Adrenal gland (tissue), 12 donors: ENCODE measurements around the gene SLC5A10. TPM values are rescaled to one million over a fixed set of nuclear protein-coding genes. Genes with fewer than 3 reads are reported as not detected.

Experiments
- DNase-seq, 7 donors: peaks; one replicate each; pipeline ENCODE4 v3.0.0-alpha.2; 2019 to 2020
- H3K27ac ChIP-seq, 5 donors: fragments of 200-600 bp; sonication (generic) in 4 of 5; 1 replicate in 3 of 5; 2 replicates in 2 of 5; pipeline versions ENCODE4 v1.5.1 to v1.8.0; 2016 to 2020; ENCODE audit warnings: mild to moderate bottlenecking in 1 of 5
- H3K27me3 ChIP-seq: fragments of 200-600 bp; 2 replicates; pipeline ENCODE4 v1.8.0; 2021
- H3K36me3 ChIP-seq, 2 donors: fragments of 200-600 bp; replicated peaks in 1 of 2; 1 replicate in 1 of 2; 2 replicates in 1 of 2; pipeline versions ENCODE4 v1.5.1 to v1.8.0; 2018 to 2022
- H3K4me1 ChIP-seq, 2 donors: fragments of 200-600 bp; replicated peaks in 1 of 2; 1 replicate in 1 of 2; 2 replicates in 1 of 2; pipeline versions ENCODE4 v1.5.1 to v1.8.0; 2018 to 2021
- H3K4me3 ChIP-seq, 4 donors: fragments of 200-600 bp; sonication (generic) in 3 of 4; one replicate each; pipeline ENCODE4 v1.5.1; 2016 to 2018
- H3K9me3 ChIP-seq, 3 donors: fragments of 200-600 bp; sonication (generic) in 1 of 3; replicated peaks in 1 of 3; 1 replicate in 2 of 3; 2 replicates in 1 of 3; pipeline versions ENCODE4 v1.5.1 to v1.8.0; 2016 to 2021
- CTCF ChIP-seq, 6 experiments: fragments of 450-650 bp in 4 of 6; fragments of 200-600 bp in 2 of 6; sonication (generic) in 1 of 6; IDR thresholded peaks; 1 replicate in 5 of 6; 2 replicates in 1 of 6; pipeline versions ENCODE4 v1.5.1 to v1.8.0; 2016 to 2021; ENCODE audit warnings: antibody characterized with exemption in 6 of 6, mild to moderate bottlenecking in 2 of 6, moderate library complexity in 1 of 6
- POLR2A ChIP-seq, 2 donors: fragments of 450-650 bp; IDR thresholded peaks; one replicate each; pipeline ENCODE4 v1.6.1; 2017; ENCODE audit warnings: antibody characterized with exemption in 2 of 2, mild to moderate bottlenecking in 2 of 2, moderate library complexity in 1 of 2
- whole genome bisulfite sequencing, 4 donors: extraction: QIAGEN DNeasy Blood & Tissue Kit in 2 of 4; methylation state at CpG; one replicate each; pipeline versions ENCODE4 v1.1.5 to v1.1.7; 2013 to 2017; 5-methylcytosine and 5-hydroxymethylcytosine counted together
- intact Hi-C, 2 donors: fragments of 100-400 bp; cut with DNase I; formaldehyde crosslinking; loops; one replicate each; pipeline versions ENCODE4 v1.14.1 to v1.15.0; 2022 to 2023
- polyA plus RNA-seq, 3 donors: library from polyadenylated mRNA; stranded (reverse); fragments of 200-250 nt in 2 of 3; fragments of 350-450 nt in 1 of 3; fragmentation: Illumina TruSeq in 1 of 3; extraction: RNeasy Lipid Tissue Mini Kit (QIAGEN cat#74804) in 1 of 3; gene quantifications; one replicate each; pipeline ENCODE4 v1.2.3, GENCODE V29; 2013 to 2014
- total RNA-seq, 9 donors: library from RNA; depleted of rRNA in 4 of 9; stranded (reverse); fragments of >200 nt in 4 of 9; fragments of 120-200 nt in 1 of 9; fragmentation: NEBNext Ultra II Directional in 1 of 9; extraction: Animal tissue kit (Norgen Biotek cat#: 25700) in 1 of 9; gene quantifications; one replicate each; pipeline versions ENCODE4 v1.1.0 to v1.2.4, GENCODE V29; 2013 to 2023
- donor health status: healthy with polysubstance abuse.
- donor health status: Bipolar disorder and iron deficiency.
- donor health status: DM: yes; HTN: yes; CAD: no.
- donor health status: DM: no; HTN: no; CAD: no.
- donor health status: DM: no; HTN: no; CAD: no.
- donor health status: DM: yes; HTN: yes; CAD: no.

Gene SLC5A10
- total and polyA plus RNA-seq, 12 donors: 0.16 to 0.94 (median 0.22) TPM; not detected in 8

- H3K4me1 ChIP-seq: no peaks in the 10 kb centered on the region
- no peak overlapping the region for H3K27ac ChIP-seq
- no peak for TF ChIP-seq POLR2A (IDR thresholded peaks at IDR 0.05)
- TF ChIP-seq CTCF (IDR thresholded peaks at IDR 0.05): no peak
- no peaks in the 10 kb centered on the region for H3K36me3 ChIP-seq
- intact Hi-C loops: no loop called here
- 17 to 56% (median 55%) methylated on average over 1 to 7 of the region's 7 CpGs for WGBS, 4 donors
- DNase-seq: no peak
- no peaks in the 10 kb centered on the region for H3K9me3 ChIP-seq
- H3K4me3 ChIP-seq: no peak overlapping the region
- no peaks in the 10 kb centered on the region for H3K27me3 ChIP-seq
These were observed 64.9 kb downstream of the SLC5A10 start for GRCh38 chr17:19016881-19017280.

GRCh38 chr17:19017401-19017800 is 65.4 kb downstream of the SLC5A10 start:
- DNase-seq: no peak
- H3K27me3 ChIP-seq: no peaks in the 10 kb centered on the region
- H3K4me1 ChIP-seq: no peaks in the 10 kb centered on the region
- intact Hi-C loops: no loop called here
- TF ChIP-seq POLR2A (IDR thresholded peaks at IDR 0.05) (no peak), CTCF (IDR thresholded peaks at IDR 0.05) (no peak)
- no peak overlapping the region for H3K4me3 ChIP-seq
- no peak overlapping the region for H3K27ac ChIP-seq
- no peaks in the 10 kb centered on the region for H3K9me3 ChIP-seq
- no peaks in the 10 kb centered on the region for H3K36me3 ChIP-seq
- WGBS, 4 donors: 76 to 80% (median 78%) methylated on average over 6 to 12 of the region's 12 CpGs

GRCh38 chr17:19017804-19018599 is 66.0 kb downstream of the SLC5A10 start:
- TF ChIP-seq CTCF (IDR thresholded peaks at IDR 0.05) (no peak), POLR2A (IDR thresholded peaks at IDR 0.05) (no peak)
- no peak for DNase-seq

GRCh38 chr17:19018600-19018950 is 66.6 kb downstream of the SLC5A10 start:
- Histone ChIP-seq H3K27me3 (no peaks in the 10 kb centered on the region), H3K9me3 (no peaks in the 10 kb centered on the region), H3K4me1 (no peaks in the 10 kb centered on the region), H3K36me3 (no peaks in the 10 kb centered on the region), H3K4me3 (no peak overlapping the region), H3K27ac (no peak overlapping the region)
- DNase-seq: no peak
- 71 to 86% (median 78%) methylated on average over 4 to 6 of the region's 6 CpGs for WGBS, 4 donors
- intact Hi-C loops: no loop called here
- TF ChIP-seq POLR2A (IDR thresholded peaks at IDR 0.05) (no peak), CTCF (IDR thresholded peaks at IDR 0.05) (no peak)

More at GRCh38 chr17:19017804-19018599, 66.0 kb downstream of the SLC5A10 start:
- Histone ChIP-seq H3K27ac (no peak overlapping the region), H3K9me3 (no peaks in the 10 kb centered on the region), H3K36me3 (no peaks in the 10 kb centered on the region), H3K27me3 (no peaks in the 10 kb centered on the region), H3K4me1 (no peaks in the 10 kb centered on the region), H3K4me3 (no peak overlapping the region)
- 75 to 87% (median 83%) methylated on average over 12 to 16 of the region's 16 CpGs for WGBS, 4 donors
- intact Hi-C loops: no loop called here
